ENCODE data around the gene MMP24OS.
"Not testable (repeated sequence)": the region's sequence is repeated elsewhere in the genome, so short reads cannot be mapped to it uniquely, and the experiment has no call there.

MMP24OS gene

DNA sequence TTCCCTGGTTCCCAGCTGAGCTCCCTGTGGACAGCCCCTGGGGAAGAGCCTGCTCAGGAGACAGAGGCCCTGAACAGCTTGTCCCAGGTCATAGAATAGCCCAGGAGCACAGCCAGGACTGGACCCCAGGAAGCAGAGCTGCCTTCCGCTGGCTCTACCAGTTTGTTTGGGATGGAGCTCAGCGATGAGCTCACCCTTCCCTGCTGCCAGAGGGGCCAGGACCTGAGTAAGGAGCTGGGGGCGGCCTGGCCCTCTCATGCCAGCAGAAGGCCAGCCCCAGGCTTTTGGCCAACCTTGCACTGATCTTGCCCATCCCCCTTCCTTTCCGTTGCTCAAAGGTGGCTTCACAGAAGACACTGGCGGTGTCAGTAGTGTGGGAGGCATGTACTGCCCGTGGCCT, 17.5 kb downstream of the MMP24OS start:
- H3K4me3 ChIP-seq (ENCODE audit: low read depth, low read length) = no peak overlapping the region
- DNase-seq (ENCODE audit: low read depth) = no peak
- TF ChIP-seq, protein P1, sequence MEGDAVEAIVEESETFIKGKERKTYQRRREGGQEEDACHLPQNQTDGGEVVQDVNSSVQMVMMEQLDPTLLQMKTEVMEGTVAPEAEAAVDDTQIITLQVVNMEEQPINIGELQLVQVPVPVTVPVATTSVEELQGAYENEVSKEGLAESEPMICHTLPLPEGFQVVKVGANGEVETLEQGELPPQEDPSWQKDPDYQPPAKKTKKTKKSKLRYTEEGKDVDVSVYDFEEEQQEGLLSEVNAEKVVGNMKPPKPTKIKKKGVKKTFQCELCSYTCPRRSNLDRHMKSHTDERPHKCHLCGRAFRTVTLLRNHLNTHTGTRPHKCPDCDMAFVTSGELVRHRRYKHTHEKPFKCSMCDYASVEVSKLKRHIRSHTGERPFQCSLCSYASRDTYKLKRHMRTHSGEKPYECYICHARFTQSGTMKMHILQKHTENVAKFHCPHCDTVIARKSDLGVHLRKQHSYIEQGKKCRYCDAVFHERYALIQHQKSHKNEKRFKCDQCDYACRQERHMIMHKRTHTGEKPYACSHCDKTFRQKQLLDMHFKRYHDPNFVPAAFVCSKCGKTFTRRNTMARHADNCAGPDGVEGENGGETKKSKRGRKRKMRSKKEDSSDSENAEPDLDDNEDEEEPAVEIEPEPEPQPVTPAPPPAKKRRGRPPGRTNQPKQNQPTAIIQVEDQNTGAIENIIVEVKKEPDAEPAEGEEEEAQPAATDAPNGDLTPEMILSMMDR (conservative IDR thresholded peaks at IDR 0.05; ENCODE audit: low read depth, low read length) = no peak

DNA sequence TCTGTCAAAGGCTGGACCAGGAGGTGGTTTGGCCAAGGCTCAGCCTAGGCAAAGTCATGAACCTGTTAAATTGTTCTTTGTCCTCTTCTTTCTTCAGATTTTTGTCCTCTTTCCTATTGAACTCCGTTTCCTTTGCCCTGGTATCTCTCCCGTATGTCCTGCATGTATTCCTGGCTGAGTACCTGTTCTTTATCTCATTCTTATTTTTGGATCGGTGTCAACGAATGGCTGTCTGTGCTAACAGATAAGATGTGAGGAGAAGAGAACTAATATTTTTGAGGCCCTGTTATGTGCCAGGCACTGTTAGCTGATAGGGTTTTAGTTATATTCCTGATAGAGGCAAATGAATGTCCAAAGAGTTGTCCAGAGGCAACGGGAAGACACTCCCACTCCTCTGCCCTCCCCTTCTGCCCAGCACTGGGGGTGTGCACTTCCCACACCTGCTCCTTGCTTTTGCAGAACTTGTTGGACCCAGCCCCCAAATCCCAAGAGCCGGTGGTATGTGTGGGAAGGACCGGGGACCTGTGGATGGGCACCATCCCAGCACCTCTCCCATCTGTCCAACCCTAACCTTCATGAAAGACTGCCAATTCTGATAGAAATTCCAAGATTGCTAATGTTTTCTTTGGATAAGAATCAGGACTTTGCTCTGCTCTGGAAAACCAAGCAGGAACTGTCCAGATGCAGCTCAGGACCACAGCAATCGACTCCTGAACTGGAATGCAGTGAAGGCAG, 20.6 kb downstream of the MMP24OS start:
- TF ChIP-seq, protein P1 (conservative IDR thresholded peaks at IDR 0.05; ENCODE audit: low read depth, low read length) = no peak
- DNase-seq (ENCODE audit: low read depth) = no peak

DNA sequence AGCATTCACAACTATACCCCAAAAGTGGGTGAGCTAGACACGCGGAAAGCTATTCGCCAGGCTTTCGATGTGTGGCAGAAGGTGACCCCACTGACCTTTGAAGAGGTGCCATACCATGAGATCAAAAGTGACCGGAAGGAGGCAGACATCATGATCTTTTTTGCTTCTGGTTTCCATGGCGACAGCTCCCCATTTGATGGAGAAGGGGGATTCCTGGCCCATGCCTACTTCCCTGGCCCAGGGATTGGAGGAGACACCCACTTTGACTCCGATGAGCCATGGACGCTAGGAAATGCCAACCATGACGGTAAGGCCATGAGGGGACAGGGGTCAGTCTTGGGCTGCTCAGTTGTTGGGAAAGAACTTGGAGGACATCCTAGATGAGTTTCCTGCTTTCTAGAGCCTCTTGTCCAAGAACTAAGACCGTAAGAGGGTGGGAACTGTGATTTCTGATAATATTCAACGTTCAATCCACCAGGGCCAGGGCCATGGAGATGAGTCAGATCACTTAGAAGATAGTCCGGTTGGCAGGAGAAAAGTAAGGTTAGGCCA, 23.4 kb downstream of the MMP24OS start:
- no peak for DNase-seq (ENCODE audit: low read depth)
- TF ChIP-seq, protein P1 (conservative IDR thresholded peaks at IDR 0.05; ENCODE audit: low read depth, low read length) = no peak
- H3K4me3 ChIP-seq (ENCODE audit: low read depth, low read length) = no peak overlapping the region

More for the DNA sequence above, 20.6 kb downstream of the MMP24OS start:
- no peak overlapping the region for H3K4me3 ChIP-seq (ENCODE audit: low read depth, low read length)

DNA sequence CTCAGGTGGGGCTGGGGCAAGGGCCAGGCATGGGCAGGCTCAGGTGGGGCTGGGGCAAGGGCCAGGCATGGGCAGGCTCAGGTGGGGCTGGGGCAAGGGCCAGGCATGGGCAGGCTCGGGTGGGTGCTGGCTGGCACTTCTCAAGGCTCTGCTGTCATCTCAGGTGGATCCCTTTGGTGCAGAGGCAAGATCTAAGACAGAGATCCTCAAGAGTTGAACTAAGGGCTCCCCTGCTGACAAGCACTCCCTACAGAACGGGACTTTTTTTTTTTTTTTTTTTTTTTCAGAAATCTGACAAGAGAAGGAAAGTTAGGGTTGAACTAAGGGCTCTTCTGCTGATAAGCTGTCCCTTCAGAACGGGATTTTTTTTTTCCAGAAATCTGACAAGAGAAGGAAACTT, 24.9 kb downstream of the MMP24OS start:
- H3K4me3 ChIP-seq (ENCODE audit: low read depth, low read length) = no peak overlapping the region
- TF ChIP-seq, protein P1 (conservative IDR thresholded peaks at IDR 0.05; ENCODE audit: low read depth, low read length) = no peak
- no peak for DNase-seq (ENCODE audit: low read depth)

DNA sequence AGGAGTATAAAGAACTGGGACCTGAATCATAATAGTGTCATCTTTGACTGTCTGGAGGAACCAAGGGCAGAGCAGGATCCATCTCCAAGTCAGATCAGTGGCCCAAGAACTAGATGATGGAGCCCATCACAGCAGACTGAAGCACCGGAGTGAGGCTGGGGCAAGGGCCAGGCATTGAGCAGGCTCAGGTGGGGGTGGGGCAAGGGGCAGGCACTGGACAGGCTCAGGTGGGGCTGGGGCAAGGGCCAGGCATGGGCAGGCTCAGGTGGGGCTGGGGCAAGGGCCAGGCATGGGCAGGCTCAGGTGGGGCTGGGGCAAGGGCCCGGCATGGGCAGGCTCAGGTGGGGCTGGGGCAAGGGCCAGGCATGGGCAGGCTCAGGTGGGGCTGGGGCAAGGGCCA, 25.3 kb downstream of the MMP24OS start:
- not testable (repeated sequence) for DNase-seq (ENCODE audit: low read depth)

DNA sequence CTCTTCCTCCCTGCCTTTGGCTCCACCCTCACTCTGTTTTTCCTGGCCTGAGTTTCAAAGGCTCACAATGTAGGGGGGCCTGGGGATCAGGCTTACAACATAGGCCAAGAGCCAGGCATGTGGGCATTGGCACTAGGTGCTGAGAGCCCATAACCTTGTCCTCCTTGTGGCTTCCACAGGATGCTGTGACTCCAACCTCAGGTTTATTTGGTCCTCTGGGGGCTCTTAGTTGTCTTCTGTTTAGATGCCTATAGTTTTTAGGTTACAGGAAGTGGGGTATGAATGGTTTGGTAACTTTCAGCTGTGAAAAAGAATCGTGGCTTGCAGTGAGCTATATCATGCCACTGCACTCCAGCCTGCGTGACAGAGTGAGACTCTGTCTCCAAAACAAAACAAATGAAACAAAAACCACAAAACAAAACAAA, 25.9 kb downstream of the MMP24OS start:
- DNase-seq (ENCODE audit: low read depth) = no peak
- H3K4me3 ChIP-seq (ENCODE audit: low read depth, low read length) = no peak overlapping the region
- TF ChIP-seq, protein P1 (conservative IDR thresholded peaks at IDR 0.05; ENCODE audit: low read depth, low read length) = no peak

More for the DNA sequence above, 25.3 kb downstream of the MMP24OS start:
- H3K4me3 ChIP-seq (ENCODE audit: low read depth, low read length) = not testable (repeated sequence)

DNA sequence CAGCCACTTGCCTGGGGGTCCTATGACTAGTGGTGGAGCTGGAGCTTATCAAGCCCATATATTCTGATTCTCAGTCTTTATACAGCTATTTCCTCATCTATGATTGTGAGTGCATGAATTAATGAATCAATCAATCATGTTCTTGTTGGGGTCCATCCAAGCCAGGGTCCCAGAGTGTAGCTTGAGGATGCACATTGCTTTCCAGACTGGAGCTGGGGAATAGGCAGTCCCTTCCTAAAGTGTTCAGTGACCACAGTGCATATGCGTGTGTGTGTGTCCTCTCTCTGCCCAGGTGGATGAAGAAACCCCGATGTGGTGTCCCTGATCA, 26.3 kb downstream of the MMP24OS start:
- H3K4me3 ChIP-seq (ENCODE audit: low read depth, low read length) = no peak overlapping the region
- TF ChIP-seq, protein P1 (conservative IDR thresholded peaks at IDR 0.05; ENCODE audit: low read depth, low read length) = no peak
- no peak for DNase-seq (ENCODE audit: low read depth)
